ENCODE measurements around the gene SF3B3.

Gene SF3B3

DNA sequence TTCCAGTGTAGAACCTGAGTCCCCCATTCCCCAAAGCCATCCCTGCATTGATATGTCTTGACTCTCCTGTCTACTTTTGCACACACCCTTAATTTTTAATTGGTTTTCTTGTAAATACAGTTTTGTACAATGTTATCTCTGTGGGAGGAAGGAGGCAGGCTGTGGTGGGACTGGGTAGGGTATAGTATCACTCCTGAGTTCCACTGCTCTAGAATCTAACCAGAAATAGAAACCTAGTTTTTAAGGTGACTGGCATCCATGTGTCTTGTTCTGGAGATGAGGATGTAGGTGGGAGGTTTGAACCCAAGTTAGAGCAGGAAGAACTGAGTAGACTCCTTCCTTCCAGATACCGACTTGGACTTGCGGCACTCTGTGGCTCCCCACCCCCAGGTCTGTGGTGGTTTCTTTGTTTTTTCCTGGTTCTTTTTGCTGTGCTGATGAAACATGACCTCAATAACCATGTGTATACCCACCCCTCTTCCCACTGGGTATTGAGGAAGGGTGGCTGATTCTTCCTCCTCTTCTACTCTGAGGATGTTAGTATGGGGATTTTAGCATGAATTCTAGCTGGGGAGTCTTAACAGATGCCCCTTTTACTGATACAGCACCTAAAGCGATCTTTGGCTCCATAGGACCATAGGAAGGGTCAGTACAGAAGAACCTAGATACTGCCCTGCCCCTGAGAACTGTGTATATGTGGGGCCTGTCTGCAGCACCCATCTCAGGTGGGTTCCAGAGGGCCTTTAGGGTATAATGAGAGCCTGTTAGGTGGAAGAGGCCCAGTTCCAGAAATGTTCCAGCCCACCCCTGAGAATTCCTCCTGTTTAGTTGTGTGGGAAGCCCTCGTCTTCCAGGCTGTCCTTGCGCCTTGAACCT is 48.7 kb downstream of the SF3B3 start:
- DNase-seq (ENCODE audit: low read depth) = no peak
- H3K4me3 ChIP-seq (ENCODE audit: low read depth, low read length) = no peak overlapping the region
- TF ChIP-seq, protein P1, sequence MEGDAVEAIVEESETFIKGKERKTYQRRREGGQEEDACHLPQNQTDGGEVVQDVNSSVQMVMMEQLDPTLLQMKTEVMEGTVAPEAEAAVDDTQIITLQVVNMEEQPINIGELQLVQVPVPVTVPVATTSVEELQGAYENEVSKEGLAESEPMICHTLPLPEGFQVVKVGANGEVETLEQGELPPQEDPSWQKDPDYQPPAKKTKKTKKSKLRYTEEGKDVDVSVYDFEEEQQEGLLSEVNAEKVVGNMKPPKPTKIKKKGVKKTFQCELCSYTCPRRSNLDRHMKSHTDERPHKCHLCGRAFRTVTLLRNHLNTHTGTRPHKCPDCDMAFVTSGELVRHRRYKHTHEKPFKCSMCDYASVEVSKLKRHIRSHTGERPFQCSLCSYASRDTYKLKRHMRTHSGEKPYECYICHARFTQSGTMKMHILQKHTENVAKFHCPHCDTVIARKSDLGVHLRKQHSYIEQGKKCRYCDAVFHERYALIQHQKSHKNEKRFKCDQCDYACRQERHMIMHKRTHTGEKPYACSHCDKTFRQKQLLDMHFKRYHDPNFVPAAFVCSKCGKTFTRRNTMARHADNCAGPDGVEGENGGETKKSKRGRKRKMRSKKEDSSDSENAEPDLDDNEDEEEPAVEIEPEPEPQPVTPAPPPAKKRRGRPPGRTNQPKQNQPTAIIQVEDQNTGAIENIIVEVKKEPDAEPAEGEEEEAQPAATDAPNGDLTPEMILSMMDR (IDR thresholded peaks at IDR 0.05; ENCODE audit: control insufficient read depth, extremely low read depth, insufficient read depth) = no peak

DNA sequence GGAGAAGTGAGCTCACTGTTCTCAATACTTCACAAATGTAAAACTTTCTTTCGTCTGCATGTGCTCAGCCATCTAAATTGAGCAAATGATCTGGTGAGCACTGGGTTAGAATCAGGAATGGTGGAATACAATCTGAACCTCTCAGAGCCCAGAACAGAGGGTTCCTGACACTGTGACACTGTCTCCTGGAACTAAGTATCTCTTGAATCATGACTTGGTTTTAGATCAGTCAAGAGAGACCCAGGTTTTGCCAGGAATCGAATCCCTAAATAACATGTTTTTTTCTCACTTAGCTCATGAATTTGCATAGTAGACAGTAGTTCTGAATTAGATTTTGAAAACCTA is 49.3 kb downstream of the SF3B3 start:
- TF ChIP-seq, protein P1 (IDR thresholded peaks at IDR 0.05; ENCODE audit: control insufficient read depth, extremely low read depth, insufficient read depth) = no peak
- DNase-seq (ENCODE audit: low read depth) = no peak
- H3K4me3 ChIP-seq (ENCODE audit: low read depth, low read length) = no peak overlapping the region

DNA sequence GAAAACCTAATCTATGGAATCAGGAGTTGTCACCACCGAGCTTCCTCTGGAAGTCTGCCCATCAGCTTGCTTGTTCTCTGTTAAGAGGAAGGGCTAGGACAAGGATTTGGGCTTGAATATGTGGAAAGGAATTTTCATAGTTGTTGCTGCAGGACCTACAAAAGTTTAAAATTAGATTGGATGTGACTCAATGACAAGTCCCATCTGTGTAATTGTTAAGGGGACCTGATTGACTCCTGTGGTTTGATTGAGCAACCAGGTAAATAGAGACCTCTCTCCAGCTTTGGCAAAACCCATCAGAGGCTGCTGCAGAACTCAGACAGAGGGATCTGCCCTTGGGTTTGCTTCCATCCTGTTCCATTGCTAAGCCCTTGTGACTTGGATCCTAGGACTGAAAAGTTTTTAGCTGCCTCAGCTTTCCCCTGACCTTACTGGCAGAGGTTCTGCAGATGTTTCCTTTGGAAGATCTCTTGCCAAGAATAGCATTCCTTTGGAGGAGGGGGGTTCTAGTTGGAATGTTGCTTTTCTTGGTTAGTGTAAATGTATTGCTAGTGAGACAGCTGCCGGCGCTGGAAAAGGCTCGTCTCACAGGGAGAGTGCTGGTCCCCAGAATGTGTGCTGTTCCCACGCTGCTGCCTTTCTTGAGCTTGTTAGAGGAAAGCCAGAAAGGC is 50.0 kb downstream of the SF3B3 start:
- DNase-seq (ENCODE audit: low read depth) = no peak
- TF ChIP-seq, protein P1 (IDR thresholded peaks at IDR 0.05; ENCODE audit: control insufficient read depth, extremely low read depth, insufficient read depth) = no peak
- H3K4me3 ChIP-seq (ENCODE audit: low read depth, low read length) = no peak overlapping the region

DNA sequence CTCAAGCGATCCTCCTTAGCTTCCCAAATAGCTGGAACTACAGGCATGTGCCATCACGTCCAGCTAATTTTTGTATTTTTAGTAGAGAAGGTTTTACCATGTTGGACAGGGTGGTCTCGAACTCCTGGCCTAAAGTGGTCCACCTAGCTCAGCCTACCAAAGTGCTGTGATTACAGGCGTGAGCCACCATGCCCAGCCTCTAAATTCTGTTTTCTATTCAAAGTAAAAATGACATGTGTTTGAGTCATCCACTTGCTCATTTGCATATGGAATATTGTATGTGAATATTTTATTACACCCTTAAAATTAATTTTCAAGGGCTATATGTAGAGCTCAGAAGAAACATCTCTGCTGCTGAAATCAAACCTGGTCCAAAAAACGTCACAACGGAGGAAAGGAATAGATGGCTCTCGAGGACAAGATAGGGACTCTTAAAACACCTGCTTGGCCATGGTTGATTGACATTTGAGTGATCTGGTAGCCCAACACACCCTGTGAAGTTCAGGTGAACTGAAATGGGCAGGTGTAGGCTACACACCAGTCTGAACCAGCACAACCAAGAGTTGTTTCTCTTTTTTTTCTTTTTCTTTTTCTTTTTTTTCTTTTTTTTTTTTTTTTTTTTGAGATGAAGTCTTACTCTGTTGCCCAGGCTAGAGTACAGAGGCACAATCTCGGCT is 51.1 kb downstream of the SF3B3 start:
- no peak for DNase-seq (ENCODE audit: low read depth)
- no peak overlapping the region for H3K4me3 ChIP-seq (ENCODE audit: low read depth, low read length)
- TF ChIP-seq, protein P1 (IDR thresholded peaks at IDR 0.05; ENCODE audit: control insufficient read depth, extremely low read depth, insufficient read depth) = no peak

DNA sequence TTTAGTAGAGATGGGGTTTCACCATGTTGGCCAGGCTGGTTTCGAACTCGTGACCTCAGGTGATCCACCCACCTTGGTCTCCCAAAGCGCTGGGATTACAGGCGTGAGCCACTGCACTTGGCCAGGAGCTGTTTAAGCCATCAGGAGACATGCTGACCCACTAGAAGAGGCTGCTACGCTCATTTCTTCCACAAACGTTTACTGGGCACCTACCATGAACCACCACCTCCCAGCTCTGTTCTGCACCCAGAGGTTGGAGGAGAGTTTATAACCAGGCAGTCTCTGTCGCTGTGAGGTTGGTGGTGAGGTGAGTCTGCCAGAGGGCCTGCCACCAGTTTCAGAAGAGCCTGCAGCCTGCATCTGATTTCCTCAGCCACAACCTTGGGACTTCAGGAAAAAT is 51.8 kb downstream of the SF3B3 start:
- H3K4me3 ChIP-seq (ENCODE audit: low read depth, low read length) = no peak overlapping the region
- TF ChIP-seq, protein P1 (IDR thresholded peaks at IDR 0.05; ENCODE audit: control insufficient read depth, extremely low read depth, insufficient read depth) = no peak
- no peak for DNase-seq (ENCODE audit: low read depth)

DNA sequence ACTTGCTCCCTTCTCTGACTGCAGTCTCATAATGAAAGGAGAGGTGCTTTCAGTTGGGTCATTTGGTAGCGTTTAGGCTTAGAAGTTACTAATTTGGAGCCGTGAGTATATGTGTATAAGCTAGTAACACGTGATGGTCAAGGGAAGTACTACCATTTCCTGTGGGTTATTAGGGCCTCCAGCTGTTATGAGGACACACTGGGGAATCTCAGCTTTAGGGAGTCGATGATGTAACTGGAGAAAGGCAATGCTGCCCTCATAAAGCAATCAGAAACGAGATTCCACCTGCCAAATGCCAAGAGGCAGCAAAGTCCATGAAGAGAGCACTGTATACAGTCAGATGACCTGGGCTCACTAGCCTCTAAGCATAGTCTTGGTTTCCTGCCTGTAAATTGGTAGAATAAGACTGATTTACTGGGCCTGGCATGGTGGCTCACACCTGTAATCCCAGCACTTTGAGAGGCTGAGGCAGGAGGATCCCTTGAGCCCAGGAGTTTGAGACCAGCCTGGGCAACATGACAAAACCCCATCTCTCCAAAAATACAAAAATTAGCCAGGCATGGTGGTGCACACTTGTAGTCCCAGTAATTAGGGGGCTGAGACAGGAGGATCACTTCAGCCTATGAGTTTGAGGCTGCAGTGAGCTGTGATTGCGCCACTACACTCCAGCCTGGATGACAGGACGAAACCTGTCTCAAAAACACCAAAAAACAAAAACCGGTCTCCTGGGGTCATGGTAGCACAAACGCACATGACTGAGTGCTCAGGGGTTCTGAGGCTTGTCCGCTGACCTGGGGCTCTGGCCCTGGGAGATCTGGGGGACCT is 53.0 kb downstream of the SF3B3 start:
- TF ChIP-seq, protein P1 (IDR thresholded peaks at IDR 0.05; ENCODE audit: control insufficient read depth, extremely low read depth, insufficient read depth) = no peak
- DNase-seq (ENCODE audit: low read depth) = no peak
- H3K4me3 ChIP-seq (ENCODE audit: low read depth, low read length) = no peak overlapping the region

All from LNCaP clone FGC (cell line).